Neural crest cell (in vitro differentiated cells): ENCODE data around the gene CETP. TPM values are rescaled to one million over a fixed set of nuclear protein-coding genes. Genes with fewer than 3 reads are reported as not detected.

ENCODE experiments used
- DNase-seq: peaks from one replicate; pipeline ENCODE4 v3.0.0; 2021; ENCODE audit warnings: low read depth, mixed read lengths, low spot score
- H3K27ac Mint-ChIP-seq: one replicate; pipeline ENCODE4 v1.8.0; 2021; ENCODE audit warnings: mild to moderate bottlenecking, mixed read lengths; ENCODE audit not compliant: unreplicated experiment
- H3K27me3 Mint-ChIP-seq: 2 replicates; pipeline ENCODE4 v1.8.0; 2021; ENCODE audit warnings: low read depth, mild to moderate bottlenecking, mixed read lengths
- H3K36me3 Mint-ChIP-seq: 2 replicates; pipeline ENCODE4 v1.8.0; 2021; ENCODE audit warnings: low read depth, mild to moderate bottlenecking, mixed read lengths
- H3K4me1 Mint-ChIP-seq: 2 replicates; pipeline ENCODE4 v1.8.0; 2021; ENCODE audit warnings: mixed read lengths
- H3K4me3 Mint-ChIP-seq: one replicate; pipeline ENCODE4 v1.8.0; 2021; ENCODE audit warnings: mild to moderate bottlenecking, mixed read lengths
- H3K9me3 Mint-ChIP-seq: 2 replicates; pipeline ENCODE4 v1.8.0; 2021; ENCODE audit warnings: mixed read lengths
- CTCF ChIP-seq: fragments of 200-600 bp; sonication (generic); conservative IDR thresholded peaks from 2 replicates; pipeline ENCODE4 v1.5.0; 2021; ENCODE audit warnings: antibody characterized with exemption, mild to moderate bottlenecking
- total RNA-seq: library from RNA; stranded (reverse); gene quantifications from 2 replicates; pipeline ENCODE4 v1.2.1, GENCODE V29; 2021

Gene CETP
- total RNA-seq, 1 donor from 2014 or later: not detected

DNA sequence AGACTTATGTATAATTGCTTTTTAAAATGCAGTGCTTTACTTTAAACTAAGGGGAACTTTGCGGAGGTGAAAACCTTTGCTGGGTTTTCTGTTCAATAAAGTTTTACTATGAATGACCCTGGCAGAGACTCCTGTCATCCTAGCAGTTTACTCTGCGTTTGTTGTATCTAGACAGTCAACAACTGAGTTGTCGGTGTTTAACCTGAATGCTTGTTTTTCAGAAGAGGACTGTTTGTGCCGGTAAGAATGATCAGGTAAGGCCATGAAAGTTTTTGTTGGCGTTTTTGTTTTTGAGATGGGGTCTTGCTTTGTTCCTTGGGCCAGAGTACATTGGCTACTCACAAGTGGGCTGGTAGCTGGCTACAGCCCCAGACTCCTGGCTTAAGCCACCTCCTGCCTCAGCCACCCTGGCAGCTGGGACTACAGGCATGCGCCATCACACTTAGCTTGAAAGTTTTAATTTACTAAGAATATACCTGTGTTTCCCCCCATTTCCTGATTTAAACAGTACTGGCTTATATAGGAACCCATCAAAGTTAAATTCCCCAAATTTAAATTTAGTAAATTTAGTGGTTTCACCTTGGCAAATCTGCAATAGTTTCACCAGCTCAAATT lies 17.9 kb upstream of the CETP start:
- no peak for TF ChIP-seq CTCF
- peaks cover 9% of the 10 kb centered on the region for H3K36me3 Mint-ChIP-seq

DNA sequence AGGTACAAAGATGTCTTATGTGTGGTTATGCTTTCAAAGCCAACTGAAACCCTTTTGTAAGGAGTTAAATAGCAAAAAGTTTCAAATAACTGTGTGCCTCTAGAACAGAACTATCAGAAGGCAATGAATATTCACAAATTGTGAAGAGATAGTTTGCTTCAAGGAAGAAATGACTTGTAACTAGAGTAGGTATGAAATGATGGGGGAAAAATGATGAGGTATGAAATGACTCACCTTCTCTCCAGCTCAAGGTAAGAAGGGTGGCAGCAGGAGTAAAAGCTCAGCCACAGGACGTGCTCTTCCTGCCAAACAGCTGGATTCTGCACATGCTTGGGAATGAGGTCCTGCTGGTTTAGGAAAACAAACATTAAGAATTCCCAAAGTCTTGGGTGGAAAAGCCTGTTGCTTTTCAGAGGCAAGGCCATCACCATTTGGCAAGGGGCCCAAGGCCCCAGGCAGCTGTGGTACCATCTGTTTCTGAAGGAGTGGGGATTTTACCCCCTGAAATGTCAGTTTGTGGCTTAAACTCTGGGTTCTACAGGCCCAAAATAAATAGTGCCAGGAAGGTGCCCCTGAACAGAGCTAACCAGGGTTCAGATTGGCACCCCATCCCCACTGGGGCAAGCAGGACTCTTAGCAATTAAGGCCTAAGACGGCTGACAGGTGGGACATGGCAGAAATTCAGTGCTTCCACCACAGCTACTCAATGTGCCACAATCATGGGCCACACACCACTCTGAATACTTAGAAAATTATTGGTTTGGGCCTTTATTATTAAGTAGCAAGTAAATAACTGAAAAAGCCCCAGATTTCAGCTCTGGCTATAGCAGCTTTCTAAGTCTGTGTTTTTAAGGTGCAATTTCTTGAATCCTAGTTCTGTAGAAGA lies 16.6 kb upstream of the CETP start:
- Mint-ChIP-seq H3K4me3 (no peak overlapping the region), H3K9me3 (no peaks in the 10 kb centered on the region), H3K4me1 (no peaks in the 10 kb centered on the region), H3K27ac (no peak overlapping the region), H3K27me3 (no peaks in the 10 kb centered on the region), H3K36me3 (peaks cover 4% of the 10 kb centered on the region)
- DNase-seq: no peak
- TF ChIP-seq CTCF: no peak

More for the DNA sequence above, 17.9 kb upstream of the CETP start:
- DNase-seq: no peak
- H3K27me3 Mint-ChIP-seq: no peaks in the 10 kb centered on the region
- no peaks in the 10 kb centered on the region for H3K4me1 Mint-ChIP-seq
- H3K4me3 Mint-ChIP-seq: no peak overlapping the region
- H3K9me3 Mint-ChIP-seq: no peaks in the 10 kb centered on the region
- H3K27ac Mint-ChIP-seq: no peak overlapping the region

GRCh38 chr16:56945847-56946527 lies 15.8 kb upstream of the CETP start:
- Mint-ChIP-seq H3K27ac (no peak overlapping the region), H3K4me1 (peaks cover under 1% of the 10 kb centered on the region), H3K36me3 (peaks cover 4% of the 10 kb centered on the region), H3K9me3 (no peaks in the 10 kb centered on the region), H3K4me3 (no peak overlapping the region), H3K27me3 (no peaks in the 10 kb centered on the region)
- no peak for DNase-seq
- no peak for TF ChIP-seq CTCF

DNA sequence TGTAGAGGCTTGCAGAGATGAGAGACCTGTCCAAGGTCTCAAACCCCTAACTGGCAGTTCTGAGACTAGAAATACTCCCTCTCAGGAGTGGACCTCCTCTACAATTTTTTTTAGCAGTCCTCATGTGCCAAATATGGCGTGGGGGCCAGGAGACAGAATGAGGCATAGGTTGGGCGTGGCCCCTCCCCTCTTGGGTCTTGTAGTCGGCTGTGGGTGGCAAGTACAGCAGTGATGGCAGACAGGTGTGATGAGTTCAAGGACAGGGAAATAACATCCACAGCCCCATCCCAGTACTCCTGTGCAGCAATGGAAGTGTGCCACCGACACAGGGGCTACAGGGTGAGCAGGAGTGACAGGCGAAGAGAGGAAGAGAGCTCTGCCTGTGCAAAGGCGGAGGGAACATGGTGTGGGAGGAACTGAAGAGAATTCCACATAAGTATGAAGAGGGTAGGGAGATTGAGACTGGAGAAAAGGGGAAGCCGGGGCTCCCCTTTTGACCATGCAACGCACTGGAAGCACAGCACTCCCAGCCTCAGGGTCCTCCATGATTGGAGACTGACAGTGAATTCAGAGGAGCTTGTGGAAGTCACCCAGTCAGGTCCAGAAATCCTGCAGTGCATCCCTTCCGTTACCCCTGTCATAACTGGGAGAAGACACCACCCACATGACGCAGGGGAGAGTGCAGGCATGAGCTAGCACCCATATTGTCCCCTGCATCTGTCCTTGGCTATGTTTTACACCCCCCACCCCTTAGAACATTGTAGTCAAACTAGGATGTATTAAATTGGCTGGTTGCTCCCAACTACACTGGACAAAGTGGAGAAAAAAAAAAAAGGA lies 14.8 kb upstream of the CETP start:
- Mint-ChIP-seq H3K4me1 (peaks cover 6% of the 10 kb centered on the region), H3K27me3 (no peaks in the 10 kb centered on the region), H3K4me3 (no peak overlapping the region), H3K36me3 (peaks cover 4% of the 10 kb centered on the region), H3K27ac (no peak overlapping the region), H3K9me3 (no peaks in the 10 kb centered on the region)
- DNase-seq: no peak
- TF ChIP-seq CTCF: no peak

GRCh38 chr16:56947604-56947995 lies 14.2 kb upstream of the CETP start:
- peaks cover 6% of the 10 kb centered on the region for H3K4me1 Mint-ChIP-seq

More at GRCh38 chr16:56947604-56947995, 14.2 kb upstream of the CETP start:
- no peak for DNase-seq
- Mint-ChIP-seq H3K9me3 (no peaks in the 10 kb centered on the region), H3K27ac (no peak overlapping the region), H3K36me3 (peaks cover 4% of the 10 kb centered on the region), H3K27me3 (no peaks in the 10 kb centered on the region), H3K4me3 (no peak overlapping the region)
- no peak for TF ChIP-seq CTCF
